Neutrophil (primary cell): Measurements from ENCODE around the gene DNAI4.

Experiments
- H3K27ac ChIP-seq: fragments of 200-600 bp; sonication (generic); 2 replicates; pipeline ENCODE4 v1.5.1; 2016; ENCODE audit warnings: mild to moderate bottlenecking, moderate library complexity
- H3K27me3 ChIP-seq: fragments of 200-600 bp; sonication (generic); 2 replicates; pipeline ENCODE4 v1.6.0; 2016; ENCODE audit warnings: mild to moderate bottlenecking
- H3K36me3 ChIP-seq: fragments of 200-600 bp; sonication (generic); 2 replicates; pipeline ENCODE4 v1.5.1; 2017
- H3K4me1 ChIP-seq, 2 experiments: fragments of 200-600 bp in 1 of 2; sonication (generic) in 1 of 2; 1 replicate in 1 of 2; 2 replicates in 1 of 2; pipeline versions ENCODE4 v1.5.1 to v1.6.1; 2013 to 2016; ENCODE audit warnings: low read depth in 1 of 2, low read length in 1 of 2, mild to moderate bottlenecking in 1 of 2, moderate library complexity in 1 of 2; ENCODE audit not compliant: control insufficient read depth in 1 of 2, insufficient read depth in 1 of 2
- H3K4me3 ChIP-seq, 2 experiments: fragments of 200-600 bp in 1 of 2; sonication (generic) in 1 of 2; 1 replicate in 1 of 2; 2 replicates in 1 of 2; pipeline ENCODE4 v1.5.1; 2013 to 2016; ENCODE audit warnings: low read depth in 1 of 2, low read length in 1 of 2, mild to moderate bottlenecking in 1 of 2, moderate library complexity in 1 of 2
- H3K9me3 ChIP-seq: fragments of 200-600 bp; sonication (generic); 2 replicates; pipeline ENCODE4 v1.5.1; 2016
- TF ChIP-seq, protein P1 (sequence below): fragments of 200-600 bp; sonication (generic); IDR thresholded peaks from 2 replicates; pipeline ENCODE4 v1.5.1; 2016; ENCODE audit warnings: antibody characterized with exemption

DNAI4 gene

DNA sequence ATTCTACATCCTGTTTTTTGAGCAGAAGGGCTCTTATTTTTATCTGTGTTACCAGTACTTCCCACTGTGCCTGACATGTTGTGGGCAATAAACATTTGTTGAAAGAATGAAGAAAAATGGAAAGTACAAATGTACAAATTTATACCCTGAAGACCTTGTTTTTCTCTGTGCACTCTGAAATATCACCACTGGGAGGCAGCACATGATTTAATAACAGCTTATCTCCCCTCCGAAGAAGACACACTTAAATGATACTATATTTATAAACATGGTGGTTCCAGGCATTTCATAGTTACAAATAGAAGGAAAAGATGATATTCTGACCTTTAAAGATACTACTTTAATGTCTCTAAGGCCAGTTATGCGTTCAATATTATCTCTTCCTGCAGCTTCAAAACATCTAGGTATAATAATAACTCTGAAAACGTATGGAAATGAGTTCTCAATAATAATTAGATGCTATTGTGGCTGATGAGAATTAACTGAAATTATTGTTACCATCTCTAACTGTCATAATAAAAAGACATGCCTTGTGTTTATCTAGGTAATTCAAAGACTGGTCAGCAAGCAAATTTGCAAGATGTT lies 159.6 kb downstream of the DNAI4 start:
- no peaks in the 10 kb centered on the region for H3K9me3 ChIP-seq
- H3K4me1 ChIP-seq: peaks cover 16 to 20% of the 10 kb centered on the region in 2 experiments
- TF ChIP-seq, protein P1, sequence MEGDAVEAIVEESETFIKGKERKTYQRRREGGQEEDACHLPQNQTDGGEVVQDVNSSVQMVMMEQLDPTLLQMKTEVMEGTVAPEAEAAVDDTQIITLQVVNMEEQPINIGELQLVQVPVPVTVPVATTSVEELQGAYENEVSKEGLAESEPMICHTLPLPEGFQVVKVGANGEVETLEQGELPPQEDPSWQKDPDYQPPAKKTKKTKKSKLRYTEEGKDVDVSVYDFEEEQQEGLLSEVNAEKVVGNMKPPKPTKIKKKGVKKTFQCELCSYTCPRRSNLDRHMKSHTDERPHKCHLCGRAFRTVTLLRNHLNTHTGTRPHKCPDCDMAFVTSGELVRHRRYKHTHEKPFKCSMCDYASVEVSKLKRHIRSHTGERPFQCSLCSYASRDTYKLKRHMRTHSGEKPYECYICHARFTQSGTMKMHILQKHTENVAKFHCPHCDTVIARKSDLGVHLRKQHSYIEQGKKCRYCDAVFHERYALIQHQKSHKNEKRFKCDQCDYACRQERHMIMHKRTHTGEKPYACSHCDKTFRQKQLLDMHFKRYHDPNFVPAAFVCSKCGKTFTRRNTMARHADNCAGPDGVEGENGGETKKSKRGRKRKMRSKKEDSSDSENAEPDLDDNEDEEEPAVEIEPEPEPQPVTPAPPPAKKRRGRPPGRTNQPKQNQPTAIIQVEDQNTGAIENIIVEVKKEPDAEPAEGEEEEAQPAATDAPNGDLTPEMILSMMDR: peak; percentile 55
- H3K27me3 ChIP-seq: no peaks in the 10 kb centered on the region
- no peak overlapping the region for H3K27ac ChIP-seq
- no peak overlapping the region for H3K4me3 ChIP-seq
- H3K36me3 ChIP-seq: peaks cover 2% of the 10 kb centered on the region
